WERI-Rb-1 (cell line): ENCODE results near the gene ALOX5.

Experiments used
- DNase-seq: peaks from one replicate; pipeline ENCODE4 v3.0.0-alpha.2; 2020
- H3K27ac ChIP-seq: fragments of 250-450 bp; sonication (Bioruptor Pico); 2 replicates; pipeline ENCODE4 v1.5.1; 2020; ENCODE audit warnings: mild to moderate bottlenecking, moderate library complexity
- H3K27me3 ChIP-seq: fragments of 250-450 bp; sonication (Bioruptor Pico); 2 replicates; pipeline ENCODE4 v1.5.1; 2021; ENCODE audit warnings: mild to moderate bottlenecking, low read depth, moderate library complexity; ENCODE audit not compliant: insufficient read depth, severe bottlenecking
- H3K36me3 ChIP-seq: fragments of 250-450 bp; sonication (Bioruptor Pico); 2 replicates; pipeline ENCODE4 v1.5.1; 2020; ENCODE audit warnings: mild to moderate bottlenecking, moderate library complexity
- H3K4me3 ChIP-seq: 2 replicates; pipeline ENCODE4 v1.5.1; 2011; ENCODE audit warnings: low read depth, mild to moderate bottlenecking, control low read depth, low read length
- H3K9me3 ChIP-seq: fragments of 250-450 bp; sonication (Bioruptor Pico); 2 replicates; pipeline ENCODE4 v1.5.1; 2021; ENCODE audit warnings: mild to moderate bottlenecking, moderate library complexity; ENCODE audit not compliant: severe bottlenecking
- CTCF ChIP-seq: IDR thresholded peaks from 2 replicates; pipeline ENCODE4 v1.5.1; 2011; ENCODE audit warnings: low read depth, mild to moderate bottlenecking, control low read depth, inconsistent platforms, low read length

Gene ALOX5

GRCh38 chr10:45370202-45370955, 3.6 kb upstream of the ALOX5 start:
- peaks cover 5% of the 10 kb centered on the region for H3K9me3 ChIP-seq
- DNase-seq = no peak
- no peak for TF ChIP-seq CTCF
- H3K36me3 ChIP-seq = no peaks in the 10 kb centered on the region
- no peak overlapping the region for H3K27ac ChIP-seq
- no peak overlapping the region for H3K4me3 ChIP-seq
- H3K27me3 ChIP-seq = no peaks in the 10 kb centered on the region

GRCh38 chr10:45371560-45371959, 2.5 kb upstream of the ALOX5 start:
- TF ChIP-seq CTCF = no peak
- H3K27me3 ChIP-seq = no peaks in the 10 kb centered on the region
- no peak overlapping the region for H3K4me3 ChIP-seq
- peaks cover 5% of the 10 kb centered on the region for H3K9me3 ChIP-seq
- H3K36me3 ChIP-seq = no peaks in the 10 kb centered on the region
- no peak for DNase-seq
- H3K27ac ChIP-seq = no peak overlapping the region

DNA sequence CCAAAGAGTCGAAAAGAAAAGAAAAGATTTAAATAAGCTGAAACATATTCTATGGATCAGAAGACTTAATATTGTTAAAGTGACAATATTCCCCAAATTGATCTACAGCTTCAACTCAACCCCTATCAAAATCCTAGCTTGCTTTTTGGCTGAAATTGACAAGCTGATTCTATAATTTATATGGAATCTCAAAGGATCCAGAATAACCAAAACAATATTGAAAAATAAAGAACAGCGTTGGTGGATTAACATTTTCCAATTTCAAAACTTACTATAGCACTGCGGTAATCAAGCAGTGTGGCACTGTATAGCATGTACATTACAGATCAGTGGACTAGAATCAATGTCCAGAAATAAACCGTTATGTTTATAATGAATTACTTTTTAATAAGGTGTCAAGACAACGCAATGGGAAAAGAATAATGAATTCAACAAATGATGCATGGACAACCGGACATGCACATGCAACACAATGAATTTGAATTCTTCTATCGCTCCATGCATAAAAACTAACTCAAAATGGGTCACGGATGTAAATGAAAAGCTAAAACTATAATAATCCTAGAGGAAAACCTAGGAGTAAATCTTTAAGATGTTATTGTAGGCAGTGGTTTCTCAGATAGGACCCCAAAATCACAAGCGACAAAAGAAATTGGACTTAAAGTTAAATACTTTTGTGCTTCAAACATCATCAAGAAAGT, 1.6 kb upstream of the ALOX5 start:
- Histone ChIP-seq H3K27ac (no peak overlapping the region), H3K9me3 (peaks cover 5% of the 10 kb centered on the region), H3K27me3 (no peaks in the 10 kb centered on the region), H3K4me3 (peak overlapping the region; percentile 77), H3K36me3 (no peaks in the 10 kb centered on the region)
- no peak for DNase-seq
- no peak for TF ChIP-seq CTCF

- no peaks in the 10 kb centered on the region for H3K27me3 ChIP-seq
- TF ChIP-seq CTCF = no peak
- no peaks in the 10 kb centered on the region for H3K36me3 ChIP-seq
- DNase-seq = peak; percentile 72
- peak overlapping the region; percentile 65 for H3K27ac ChIP-seq
- H3K4me3 ChIP-seq = peak overlapping the region; percentile 77
- no peaks in the 10 kb centered on the region for H3K9me3 ChIP-seq
These were observed 927 bp upstream of the ALOX5 start for GRCh38 chr10:45373003-45373575.

DNA sequence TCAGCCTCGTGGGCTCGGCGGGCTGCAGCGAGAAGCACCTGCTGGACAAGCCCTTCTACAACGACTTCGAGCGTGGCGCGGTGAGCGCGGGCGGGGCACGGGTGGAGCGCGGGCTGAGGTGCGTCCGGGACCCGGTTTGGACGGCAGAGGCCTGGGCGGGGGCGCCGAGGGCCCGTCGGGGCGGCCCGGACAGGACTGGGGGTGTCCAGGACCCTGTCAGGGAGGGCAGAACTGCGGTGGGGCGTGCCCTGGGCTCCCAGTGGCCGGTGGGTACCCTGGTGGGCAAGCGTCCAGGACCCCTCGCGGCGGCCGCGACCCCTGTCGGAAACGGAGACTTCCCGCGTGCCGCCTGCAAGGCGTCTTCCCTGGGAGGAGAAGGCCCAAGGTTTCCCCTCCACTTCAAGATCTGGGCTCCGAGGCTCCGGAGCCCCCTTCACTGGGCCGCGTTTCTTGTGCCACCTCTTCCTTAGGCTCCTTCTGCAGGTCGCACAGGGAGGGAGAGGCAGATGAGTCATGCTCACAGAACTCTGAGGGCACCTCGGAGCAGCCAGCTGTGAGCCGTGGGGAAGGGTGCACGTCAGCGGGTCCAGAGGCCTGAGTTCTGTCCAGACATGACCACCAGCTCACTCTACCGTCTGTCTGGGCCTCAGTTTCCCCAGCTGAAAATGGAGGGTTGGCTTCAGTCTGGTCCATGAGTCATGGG, 485 bp downstream of the ALOX5 start:
- Histone ChIP-seq H3K36me3 (no peaks in the 10 kb centered on the region), H3K9me3 (no peaks in the 10 kb centered on the region), H3K27ac (no peak overlapping the region; the same call in 1 of the 2 replicates), H3K4me3 (peak overlapping the region; percentile 55), H3K27me3 (no peaks in the 10 kb centered on the region)
- TF ChIP-seq CTCF = no peak
- peak; percentile 18 for DNase-seq
